Transverse colon (tissue), 4 donors: Measurements from ENCODE around the gene POC1A. TPM values are rescaled to one million over a fixed set of nuclear protein-coding genes. Genes with fewer than 3 reads are reported as not detected.

Experiments
- DNase-seq: peaks from one replicate; pipeline ENCODE4 v3.0.0-alpha.2; 2019
- H3K27ac ChIP-seq, 4 donors: fragments of 200-600 bp; sonication (generic); 2 replicates each; pipeline ENCODE4 v1.5.1; 2016 to 2018; ENCODE audit warnings: inconsistent platforms in 4 of 4
- H3K27me3 ChIP-seq: fragments of 200-600 bp; sonication (generic); 2 replicates; pipeline ENCODE4 v1.5.1; 2017; ENCODE audit warnings: inconsistent platforms
- H3K36me3 ChIP-seq, 4 donors: fragments of 200-600 bp; sonication (generic); 2 replicates each; pipeline ENCODE4 v1.5.1; 2017 to 2019; ENCODE audit warnings: inconsistent platforms in 4 of 4
- H3K4me1 ChIP-seq, 4 donors: fragments of 200-600 bp; sonication (generic); 2 replicates each; pipeline ENCODE4 v1.5.1; 2017 to 2020; ENCODE audit warnings: inconsistent platforms in 4 of 4
- H3K4me3 ChIP-seq, 4 donors: fragments of 200-600 bp; sonication (generic); 1 replicate in 1 of 4; 2 replicates in 3 of 4; pipeline versions ENCODE4 v1.5.1 to v1.6.1; 2017 to 2019; ENCODE audit warnings: inconsistent platforms in 4 of 4
- H3K9me3 ChIP-seq, 2 donors: fragments of 200-600 bp; sonication (generic); 2 replicates each; pipeline ENCODE4 v1.5.1; 2017 to 2019; ENCODE audit warnings: inconsistent platforms in 2 of 2
- EP300 ChIP-seq: sonication (generic); formaldehyde crosslinking; IDR thresholded peaks from one replicate; pipeline ENCODE4 v1.6.1; 2017; ENCODE audit warnings: antibody characterized with exemption, low read depth
- POLR2A ChIP-seq: fragments of 450-650 bp; IDR thresholded peaks from one replicate; pipeline ENCODE4 v1.6.1; 2016; ENCODE audit warnings: antibody characterized with exemption, mild to moderate bottlenecking, moderate library complexity
- POLR2AphosphoS5 ChIP-seq, 3 donors: sonication (generic); formaldehyde crosslinking; IDR thresholded peaks; one replicate each; pipeline ENCODE4 v1.6.1; 2016; ENCODE audit warnings: antibody characterized with exemption in 3 of 3
- WGBS, 2 donors: methylation state at CpG; one replicate each; pipeline ENCODE4 v1.1.5; 2018; ENCODE audit warnings: low coverage in 1 of 2; 5-methylcytosine and 5-hydroxymethylcytosine counted together
- in situ Hi-C, 4 donors: fragments of 200-750 bp; cut with MboI; loops; one replicate each; pipeline versions ENCODE4 v1.15.0 to v1.15.1; 2017; ENCODE audit warnings: low sequenced_read_pairs in 3 of 4, low pct_ligation_motif_present in 1 of 4, low pct_unique_long_range_greater_than_20kb in 1 of 4
- intact Hi-C: fragments of 100-400 bp; cut with DNase I; formaldehyde crosslinking; loops from one replicate; pipeline ENCODE4 v1.15.1; 2023; ENCODE audit warnings: low total_unique reads
- total RNA-seq, 4 donors: library from RNA; depleted of rRNA; stranded (reverse); fragments of >200 nt; gene quantifications; one replicate each; pipeline ENCODE4 v1.1.0, GENCODE V29; 2016
- TF ChIP-seq, protein P1 (sequence below), 5 experiments: fragments of 200-600 bp in 3 of 5; fragments of 450-650 bp in 2 of 5; sonication (generic) in 3 of 5; IDR thresholded peaks; 1 replicate in 2 of 5; 2 replicates in 3 of 5; pipeline ENCODE4 v1.5.1; 2016 to 2017; ENCODE audit warnings: antibody characterized with exemption in 5 of 5, inconsistent platforms in 3 of 5, mild to moderate bottlenecking in 2 of 5, moderate library complexity in 1 of 5

Gene POC1A
- total RNA-seq, 4 donors from 2014 or later, result 0.80 to 3.1 (median 2.2) TPM; not detected in 1

DNA sequence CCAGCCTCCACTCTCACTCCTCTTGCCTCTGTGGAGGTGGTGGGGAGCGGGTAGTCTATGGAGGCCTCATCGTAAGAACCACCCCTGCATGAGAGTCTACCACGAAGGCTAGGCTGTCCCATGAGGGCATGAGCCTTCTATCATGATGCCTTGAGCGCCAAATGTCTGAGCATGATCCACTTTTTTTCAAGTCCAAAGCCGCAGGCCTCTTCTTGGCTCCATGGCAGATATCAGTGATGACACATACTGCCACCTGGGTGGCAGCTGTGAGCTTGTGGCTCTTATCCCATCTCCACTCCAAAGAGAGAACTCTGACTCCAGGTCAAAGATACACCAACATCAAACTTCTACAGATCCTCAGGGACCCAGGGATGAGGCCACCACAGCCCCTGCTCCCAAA lies 13.5 kb downstream of the POC1A start:
- Histone ChIP-seq H3K4me1 (peaks cover 0 to 3% (median 2%) of the 10 kb centered on the region in 4 donors), H3K36me3 (no peaks in the 10 kb centered on the region), H3K4me3 (no peak overlapping the region), H3K27ac (no peak overlapping the region), H3K27me3 (no peaks in the 10 kb centered on the region), H3K9me3 (no peaks in the 10 kb centered on the region)
- 90 to 98% methylated on average over 2 to 5 of the region's 5 CpGs for WGBS, 2 donors
- no peak for DNase-seq
- no peak for TF ChIP-seq EP300
- TF ChIP-seq, protein P1, sequence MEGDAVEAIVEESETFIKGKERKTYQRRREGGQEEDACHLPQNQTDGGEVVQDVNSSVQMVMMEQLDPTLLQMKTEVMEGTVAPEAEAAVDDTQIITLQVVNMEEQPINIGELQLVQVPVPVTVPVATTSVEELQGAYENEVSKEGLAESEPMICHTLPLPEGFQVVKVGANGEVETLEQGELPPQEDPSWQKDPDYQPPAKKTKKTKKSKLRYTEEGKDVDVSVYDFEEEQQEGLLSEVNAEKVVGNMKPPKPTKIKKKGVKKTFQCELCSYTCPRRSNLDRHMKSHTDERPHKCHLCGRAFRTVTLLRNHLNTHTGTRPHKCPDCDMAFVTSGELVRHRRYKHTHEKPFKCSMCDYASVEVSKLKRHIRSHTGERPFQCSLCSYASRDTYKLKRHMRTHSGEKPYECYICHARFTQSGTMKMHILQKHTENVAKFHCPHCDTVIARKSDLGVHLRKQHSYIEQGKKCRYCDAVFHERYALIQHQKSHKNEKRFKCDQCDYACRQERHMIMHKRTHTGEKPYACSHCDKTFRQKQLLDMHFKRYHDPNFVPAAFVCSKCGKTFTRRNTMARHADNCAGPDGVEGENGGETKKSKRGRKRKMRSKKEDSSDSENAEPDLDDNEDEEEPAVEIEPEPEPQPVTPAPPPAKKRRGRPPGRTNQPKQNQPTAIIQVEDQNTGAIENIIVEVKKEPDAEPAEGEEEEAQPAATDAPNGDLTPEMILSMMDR (IDR thresholded peaks at IDR 0.05), result no peak
- intact Hi-C loops, result loop anchor here (5.0 kb wide), 1 partner anchor 138 kb away; no protein-coding TSS in a partner anchor
- in situ Hi-C loops, result loop anchor here in 3 of 4 donors (5.0 kb wide), 1 partner anchor 138 kb away; no protein-coding TSS in a partner anchor

DNA sequence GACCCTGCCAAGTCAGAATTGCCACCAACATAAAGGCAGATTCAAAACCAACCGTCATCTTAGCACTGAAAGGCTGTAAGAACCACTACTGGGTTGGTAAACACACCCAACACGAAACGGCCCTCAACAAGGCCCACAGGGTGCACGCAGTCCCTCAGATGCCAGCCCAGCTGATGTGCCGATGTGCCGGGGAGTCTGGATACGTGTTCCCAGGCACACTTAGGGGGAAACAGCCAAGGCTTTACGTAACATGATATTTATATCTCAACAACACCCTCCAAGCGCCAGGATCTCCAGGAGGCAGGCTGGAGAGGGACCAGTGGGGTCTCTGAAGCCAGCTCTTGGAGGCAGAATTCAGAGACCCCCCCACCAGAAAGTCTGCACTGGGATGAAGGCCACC lies 14.2 kb downstream of the POC1A start:
- Histone ChIP-seq H3K9me3 (no peaks in the 10 kb centered on the region), H3K36me3 (no peaks in the 10 kb centered on the region), H3K4me3 (no peak overlapping the region), H3K27me3 (no peaks in the 10 kb centered on the region), H3K27ac (no peak overlapping the region), H3K4me1 (peaks cover 0 to 3% (median 2%) of the 10 kb centered on the region in 4 donors)
- 89% methylated on average over 9 of the region's 9 CpGs; no CpG with 5 or more reads in 1 of the 2 donors for WGBS, 2 donors
- TF ChIP-seq, protein P1 (IDR thresholded peaks at IDR 0.05), result no peak
- TF ChIP-seq POLR2AphosphoS5 (IDR thresholded peaks at IDR 0.05) (no peak), POLR2A (no peak), EP300 (no peak)
- in situ Hi-C loops (loop anchor here in 3 of 4 donors (5.0 kb wide), 1 partner anchor 138 kb away; no protein-coding TSS in a partner anchor), intact Hi-C loops (loop anchor here (5.0 kb wide), 1 partner anchor 138 kb away; no protein-coding TSS in a partner anchor)
- no peak for DNase-seq

DNA sequence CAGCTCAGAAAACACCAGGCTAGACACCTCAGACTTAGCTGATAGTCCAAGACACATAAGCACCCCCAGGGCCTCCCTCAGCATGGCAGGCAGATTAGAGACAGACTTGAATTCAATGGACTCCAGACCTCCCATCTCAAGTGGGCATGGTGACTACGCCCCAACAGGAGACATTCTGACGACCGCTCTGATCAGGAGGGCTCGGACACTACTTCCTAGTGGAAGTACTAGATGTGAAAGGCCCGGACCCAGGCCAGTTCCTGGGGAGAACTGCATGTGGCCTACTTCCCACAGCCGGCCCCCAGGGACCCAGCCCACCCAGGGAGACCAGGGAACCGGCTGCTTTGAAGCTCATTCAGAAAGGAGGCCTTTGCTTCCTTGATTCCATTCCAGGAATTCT lies 16.9 kb downstream of the POC1A start:
- Histone ChIP-seq H3K4me1 (no peaks in the 10 kb centered on the region), H3K27ac (no peak overlapping the region), H3K27me3 (no peaks in the 10 kb centered on the region), H3K4me3 (no peak overlapping the region), H3K9me3 (no peaks in the 10 kb centered on the region), H3K36me3 (no peaks in the 10 kb centered on the region)
- TF ChIP-seq POLR2AphosphoS5 (IDR thresholded peaks at IDR 0.05), result no peak
- TF ChIP-seq POLR2A, result no peak
- TF ChIP-seq, protein P1 (IDR thresholded peaks at IDR 0.05), result no peak
- no peak for TF ChIP-seq EP300
- intact Hi-C loops (no loop called here), in situ Hi-C loops (no loop called here)
- 94% methylated on average over 7 of the region's 7 CpGs; no CpG with 5 or more reads in 1 of the 2 donors for WGBS, 2 donors
- DNase-seq, result no peak

DNA sequence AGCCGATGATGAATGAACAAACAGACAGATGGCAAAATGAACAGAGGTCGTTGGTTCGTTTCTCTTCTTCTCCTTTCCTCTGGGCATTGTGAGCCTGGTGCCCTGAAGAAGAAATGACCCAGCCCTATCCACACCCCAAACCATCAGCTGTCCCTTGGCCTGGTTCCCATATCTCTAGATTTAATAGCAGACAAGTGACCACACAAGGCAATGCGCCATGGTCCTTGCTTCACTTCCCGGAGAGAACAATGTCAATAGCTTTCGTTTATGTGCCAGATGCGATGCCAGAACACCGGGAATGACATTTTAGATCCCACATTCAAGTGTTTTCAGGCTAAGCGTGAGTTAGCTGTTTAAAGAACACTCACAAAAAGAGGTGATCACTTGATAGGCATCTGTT lies 17.7 kb downstream of the POC1A start:
- in situ Hi-C loops (no loop called here), intact Hi-C loops (no loop called here)
- Histone ChIP-seq H3K27me3 (no peaks in the 10 kb centered on the region), H3K27ac (no peak overlapping the region), H3K9me3 (no peaks in the 10 kb centered on the region), H3K4me1 (no peaks in the 10 kb centered on the region), H3K36me3 (no peaks in the 10 kb centered on the region), H3K4me3 (no peak overlapping the region)
- 71 to 100% methylated on average over 1 to 9 of the region's 9 CpGs for WGBS, 2 donors
- TF ChIP-seq POLR2A, result no peak
- TF ChIP-seq POLR2AphosphoS5 (IDR thresholded peaks at IDR 0.05), result no peak
- TF ChIP-seq EP300, result no peak
- TF ChIP-seq, protein P1 (IDR thresholded peaks at IDR 0.05), result no peak
- no peak for DNase-seq
